LNCaP clone FGC (cell line): ENCODE measurements around the gene NIT2.

Source experiments
- DNase-seq: peaks from one replicate; pipeline ENCODE4 v3.0.0-alpha.2; 2011; ENCODE audit warnings: low read depth
- H3K4me3 ChIP-seq: 2 replicates; pipeline ENCODE4 v1.5.1; 2011; ENCODE audit warnings: mild to moderate bottlenecking, low read depth, low read length, control low read depth
- TF ChIP-seq, protein P1 (sequence below): IDR thresholded peaks from 2 replicates; pipeline ENCODE4 v1.5.1; 2012; ENCODE audit warnings: mild to moderate bottlenecking; ENCODE audit not compliant: control insufficient read depth, insufficient read depth; ENCODE audit errors: extremely low read depth

Gene NIT2

DNA sequence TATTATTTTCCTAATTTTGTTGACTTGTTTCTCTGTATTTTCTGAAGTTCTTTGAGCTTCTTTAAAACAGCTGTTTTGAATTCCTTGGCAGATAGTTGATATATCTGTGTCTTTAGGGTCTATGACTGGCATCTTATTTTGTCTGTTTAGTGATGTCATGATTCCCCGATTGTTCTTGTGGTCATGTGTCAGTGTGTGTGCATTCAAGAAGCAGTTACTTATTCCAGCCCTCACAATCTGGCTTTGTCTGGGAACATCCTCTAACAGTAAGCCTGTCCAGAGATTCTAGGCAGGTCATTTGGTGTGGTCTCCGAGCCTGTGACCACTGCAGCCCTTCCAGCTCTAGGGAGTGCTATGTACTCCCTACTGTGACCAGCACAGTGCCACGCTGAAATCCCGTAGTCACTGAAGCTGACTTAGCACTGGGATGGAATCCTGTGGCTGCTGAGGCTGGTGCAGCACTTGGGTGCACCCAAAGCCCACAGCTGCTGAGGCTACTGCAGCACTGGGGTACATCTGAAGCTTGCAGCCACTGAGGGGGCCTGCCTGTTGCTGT, 73.5 kb downstream of the NIT2 start:
- DNase-seq = no peak
- no peak overlapping the region for H3K4me3 ChIP-seq
- TF ChIP-seq, protein P1, sequence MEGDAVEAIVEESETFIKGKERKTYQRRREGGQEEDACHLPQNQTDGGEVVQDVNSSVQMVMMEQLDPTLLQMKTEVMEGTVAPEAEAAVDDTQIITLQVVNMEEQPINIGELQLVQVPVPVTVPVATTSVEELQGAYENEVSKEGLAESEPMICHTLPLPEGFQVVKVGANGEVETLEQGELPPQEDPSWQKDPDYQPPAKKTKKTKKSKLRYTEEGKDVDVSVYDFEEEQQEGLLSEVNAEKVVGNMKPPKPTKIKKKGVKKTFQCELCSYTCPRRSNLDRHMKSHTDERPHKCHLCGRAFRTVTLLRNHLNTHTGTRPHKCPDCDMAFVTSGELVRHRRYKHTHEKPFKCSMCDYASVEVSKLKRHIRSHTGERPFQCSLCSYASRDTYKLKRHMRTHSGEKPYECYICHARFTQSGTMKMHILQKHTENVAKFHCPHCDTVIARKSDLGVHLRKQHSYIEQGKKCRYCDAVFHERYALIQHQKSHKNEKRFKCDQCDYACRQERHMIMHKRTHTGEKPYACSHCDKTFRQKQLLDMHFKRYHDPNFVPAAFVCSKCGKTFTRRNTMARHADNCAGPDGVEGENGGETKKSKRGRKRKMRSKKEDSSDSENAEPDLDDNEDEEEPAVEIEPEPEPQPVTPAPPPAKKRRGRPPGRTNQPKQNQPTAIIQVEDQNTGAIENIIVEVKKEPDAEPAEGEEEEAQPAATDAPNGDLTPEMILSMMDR = no peak
